8988T (cell line): ENCODE measurements around the gene ZBTB43.
"Not testable (repeated sequence)": the region's sequence is repeated elsewhere in the genome, so short reads cannot be mapped to it uniquely, and the experiment has no call there.

Source experiments
- DNase-seq: peaks from one replicate; pipeline ENCODE4 v3.0.0; 2011

Gene ZBTB43

DNA sequence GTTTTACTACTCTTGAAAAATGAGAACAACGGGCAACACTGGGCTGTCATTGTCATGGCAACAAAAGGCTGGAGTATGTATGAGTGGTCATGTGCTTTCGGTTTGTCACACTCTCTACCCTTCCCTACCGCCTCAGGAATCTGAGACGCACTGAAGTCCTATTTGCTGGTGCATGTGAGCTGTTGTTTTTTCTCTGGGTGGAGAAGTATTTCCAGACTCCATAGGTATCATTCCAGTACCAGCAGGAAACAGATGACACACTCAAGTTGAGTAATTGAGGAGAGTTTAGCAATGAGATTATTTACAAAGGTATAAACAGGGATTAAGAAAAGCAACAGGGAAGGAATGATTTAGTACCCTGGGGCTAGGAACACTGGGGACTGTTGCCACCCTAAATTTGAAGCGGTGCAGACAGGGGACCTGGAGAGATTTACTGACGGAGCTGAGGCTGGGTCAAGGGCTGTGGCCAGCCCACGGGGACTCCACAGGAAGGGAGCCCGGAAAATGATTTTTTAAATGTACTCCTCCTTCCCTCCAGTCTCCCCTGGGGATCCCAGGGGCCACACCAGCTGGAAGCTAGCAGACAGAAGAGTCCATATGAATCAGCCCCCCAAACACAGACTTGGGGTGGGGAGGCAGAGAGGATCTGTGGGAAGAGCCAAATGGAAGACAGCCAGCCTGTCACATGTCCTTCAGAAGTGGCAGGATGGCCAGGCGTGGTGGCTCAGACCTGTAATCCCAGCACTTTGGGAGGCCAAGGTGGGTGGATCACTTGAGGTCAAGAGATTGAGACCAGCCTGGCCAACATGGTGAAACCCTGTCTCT lies 13.2 kb upstream of the ZBTB43 start:
- DNase-seq, result no peak

DNA sequence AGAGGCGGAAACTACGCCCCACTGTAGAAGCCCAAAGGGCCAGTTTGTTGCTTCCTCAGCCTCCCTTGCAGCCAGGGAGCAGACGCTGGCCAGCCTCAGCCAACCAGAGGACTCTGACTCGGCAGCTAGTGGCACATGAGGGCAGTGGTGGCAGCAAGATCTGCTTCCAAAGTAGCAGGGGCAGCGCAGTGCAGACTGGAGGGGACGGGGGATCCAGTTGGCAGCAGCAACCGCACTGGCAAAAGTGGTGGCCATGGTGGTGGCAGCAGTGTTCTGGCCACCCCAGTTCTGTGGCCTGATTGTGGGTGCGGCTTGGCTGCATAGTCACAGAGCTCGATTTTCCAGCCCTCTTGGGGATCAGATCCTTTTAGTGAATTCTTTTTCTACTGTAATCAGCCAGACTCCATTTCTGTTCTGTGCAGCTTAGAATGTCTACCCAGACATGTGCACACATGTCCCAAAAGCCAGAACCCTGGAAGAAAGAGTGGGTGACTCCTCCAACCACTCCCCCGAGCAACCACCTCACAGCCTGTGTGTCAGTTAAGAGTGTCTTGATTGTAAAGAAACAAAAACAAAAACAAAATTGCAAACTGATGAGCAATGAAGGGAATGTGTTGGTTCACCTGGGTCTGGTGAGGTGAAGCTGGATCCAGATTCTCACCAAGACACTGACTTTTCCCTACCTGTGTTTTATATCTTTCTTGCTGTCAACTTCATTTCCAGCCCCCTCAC lies 11.0 kb upstream of the ZBTB43 start:
- no peak for DNase-seq

DNA sequence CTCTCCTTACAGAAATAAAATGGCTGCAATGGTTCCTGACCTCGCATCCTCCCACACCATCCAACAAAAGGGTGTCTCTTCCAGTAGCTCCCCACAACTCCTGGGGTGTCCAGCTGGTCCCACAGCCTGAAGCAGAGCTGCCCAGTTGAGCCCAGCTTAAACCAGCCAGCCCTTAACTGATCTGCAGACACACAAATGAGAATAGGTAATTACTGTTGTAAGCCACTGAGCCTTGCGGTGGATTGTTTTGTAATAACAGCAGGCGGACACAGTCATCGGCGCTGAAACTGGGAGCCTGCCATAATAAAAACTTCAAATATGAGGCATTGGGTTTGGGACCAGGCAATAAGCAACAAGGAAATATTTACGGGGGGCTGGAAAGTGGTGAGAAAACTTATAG lies 10.4 kb upstream of the ZBTB43 start:
- no peak for DNase-seq

DNA sequence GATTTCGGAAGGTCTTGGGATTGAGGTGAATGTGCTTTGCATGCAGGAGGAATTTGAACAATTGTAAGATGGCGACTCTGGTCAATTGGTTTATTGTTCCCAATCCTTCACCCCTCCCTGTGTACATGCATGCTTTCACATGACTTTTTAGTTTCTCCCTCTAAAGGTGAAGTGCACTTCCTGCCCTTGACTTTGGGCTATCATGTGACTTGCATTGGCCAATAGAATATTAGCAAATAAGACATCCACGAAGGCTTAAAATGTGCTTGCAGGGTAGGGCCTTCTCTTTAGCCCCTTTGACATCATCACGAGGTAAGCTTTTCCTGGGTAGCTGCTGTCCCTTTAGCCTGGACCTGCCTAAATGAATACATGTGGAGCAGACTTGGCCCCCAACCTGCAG lies 8.1 kb upstream of the ZBTB43 start:
- DNase-seq, result no peak

DNA sequence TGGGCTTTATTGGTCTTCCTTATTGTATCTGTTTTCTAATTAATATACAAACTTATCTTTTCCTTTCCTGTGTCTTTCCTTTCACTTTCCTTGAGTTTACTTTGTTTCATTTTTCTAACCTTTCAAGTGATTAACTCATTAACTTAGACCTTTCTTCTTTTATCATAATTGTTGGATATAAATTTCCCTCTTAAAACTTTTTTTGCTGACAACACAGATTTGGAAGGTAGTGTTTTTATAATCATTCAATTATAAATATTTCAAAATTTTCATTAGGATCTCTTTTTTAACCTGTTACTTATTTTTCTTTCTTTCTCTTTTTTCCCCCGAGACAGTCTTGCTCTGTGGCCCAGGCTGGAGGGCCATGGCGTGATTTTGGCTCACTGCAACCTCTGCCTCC lies 6.9 kb upstream of the ZBTB43 start:
- no peak for DNase-seq

DNA sequence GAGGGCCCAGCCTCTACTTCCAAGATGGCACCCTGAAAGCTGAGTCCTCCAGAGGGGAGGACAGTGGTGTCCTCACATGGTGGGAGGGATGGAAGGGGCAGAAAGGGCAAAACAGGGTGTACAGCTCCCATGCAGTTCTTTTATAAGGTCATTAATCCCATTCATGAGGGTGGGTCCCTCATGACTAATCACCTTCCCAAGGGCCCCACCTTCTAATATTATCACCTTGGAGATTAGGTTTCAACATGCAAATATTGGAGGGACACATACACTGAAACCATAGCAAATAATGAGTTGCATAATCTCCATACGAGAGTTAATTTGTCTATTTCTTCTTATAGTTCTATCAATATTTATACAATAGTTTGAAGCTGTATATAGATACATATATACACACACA lies 5.8 kb upstream of the ZBTB43 start:
- DNase-seq, result no peak

DNA sequence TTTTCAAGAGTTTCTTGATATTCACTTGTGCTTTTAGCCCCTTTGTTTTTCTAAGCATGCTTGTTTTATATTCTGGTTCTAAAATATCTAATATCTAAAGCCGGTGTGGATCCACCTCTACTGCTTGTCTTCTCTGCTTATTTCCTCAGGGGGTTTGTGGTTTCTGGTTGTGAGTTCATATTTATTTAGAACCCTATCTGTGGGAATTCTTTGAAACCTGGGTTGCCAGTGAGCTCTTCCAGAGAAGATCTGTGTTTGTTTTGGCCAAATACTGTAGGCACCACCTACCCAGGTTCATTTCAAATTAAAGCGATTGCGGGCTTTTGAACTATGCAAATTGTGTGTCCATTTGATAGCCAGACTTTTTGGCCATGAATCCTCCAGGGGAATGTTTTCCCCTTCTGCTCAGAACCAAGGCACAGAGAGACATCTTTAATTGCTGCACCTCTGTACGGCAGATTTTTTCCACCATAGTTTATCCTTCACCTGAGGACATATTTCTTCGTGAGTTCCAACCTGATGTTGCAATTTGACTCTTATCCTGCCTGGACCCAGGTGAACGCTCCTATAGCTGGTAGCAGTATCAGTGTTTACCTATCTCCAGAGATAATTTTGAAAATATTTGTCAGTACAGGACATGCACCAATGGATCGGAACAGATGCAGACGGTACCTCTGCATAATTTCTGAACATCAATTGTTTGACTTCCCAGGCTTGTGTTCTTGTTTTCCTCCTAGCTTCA lies 2.4 kb upstream of the ZBTB43 start:
- DNase-seq, result no peak

DNA sequence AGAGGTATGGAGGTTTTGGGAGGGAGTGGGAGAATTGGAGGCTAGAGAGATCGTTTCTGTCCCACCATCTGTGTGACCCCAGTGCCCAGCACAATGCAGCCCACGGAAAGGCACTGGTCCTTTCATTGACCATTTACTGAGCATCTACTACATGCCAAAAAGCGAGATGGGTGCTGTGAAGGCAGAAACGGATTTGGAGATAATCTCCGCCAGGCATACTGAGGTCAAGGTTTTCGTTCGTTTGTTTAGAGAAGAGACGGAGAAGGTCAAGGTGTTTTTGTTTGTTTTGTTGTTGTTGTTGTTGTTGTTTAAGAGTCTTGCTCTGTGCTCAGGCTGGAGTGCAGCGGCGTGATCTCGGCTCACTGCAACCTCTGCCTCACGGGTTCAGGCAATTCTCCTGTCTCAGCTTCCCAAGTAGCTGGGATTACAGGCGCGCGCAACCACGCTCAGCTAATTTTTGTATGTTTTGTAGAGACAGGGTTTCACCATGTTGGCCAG lies 593 bp upstream of the ZBTB43 start:
- DNase-seq, result no peak

DNA sequence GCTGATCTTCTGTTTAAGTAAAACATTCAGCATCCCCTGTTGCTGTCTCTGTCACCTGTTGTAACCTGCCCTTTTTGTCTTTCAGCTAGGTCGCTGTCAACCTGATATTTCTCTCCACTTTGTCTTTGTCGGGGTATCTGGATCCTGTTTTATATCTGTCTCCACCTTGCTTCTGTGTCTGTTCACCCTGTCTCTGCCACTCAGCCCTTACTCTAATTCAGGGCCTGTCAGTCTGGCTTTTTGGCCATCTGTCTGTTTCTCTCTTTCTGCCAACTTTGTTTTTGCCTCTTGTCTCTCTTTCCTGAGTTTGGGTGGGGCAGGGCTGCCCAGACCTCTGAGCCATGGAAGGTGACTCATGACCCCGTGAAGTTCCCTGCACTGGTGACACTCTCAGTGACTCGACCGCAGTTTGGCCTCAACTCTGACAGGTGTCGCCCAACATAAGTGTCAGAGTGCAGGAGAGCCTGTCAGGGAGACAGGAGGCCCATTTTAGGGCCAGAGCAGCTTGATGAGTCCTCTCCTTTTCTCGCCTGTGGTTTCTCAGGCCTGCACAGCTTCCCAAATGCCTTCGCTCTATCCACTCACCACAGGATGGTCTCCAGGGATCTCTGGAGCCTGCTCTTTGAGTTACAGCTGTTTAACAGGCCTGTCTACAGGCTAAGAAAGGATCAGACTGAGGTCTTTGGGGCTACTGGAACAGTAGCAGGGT lies 868 bp downstream of the ZBTB43 start:
- DNase-seq, result no peak

DNA sequence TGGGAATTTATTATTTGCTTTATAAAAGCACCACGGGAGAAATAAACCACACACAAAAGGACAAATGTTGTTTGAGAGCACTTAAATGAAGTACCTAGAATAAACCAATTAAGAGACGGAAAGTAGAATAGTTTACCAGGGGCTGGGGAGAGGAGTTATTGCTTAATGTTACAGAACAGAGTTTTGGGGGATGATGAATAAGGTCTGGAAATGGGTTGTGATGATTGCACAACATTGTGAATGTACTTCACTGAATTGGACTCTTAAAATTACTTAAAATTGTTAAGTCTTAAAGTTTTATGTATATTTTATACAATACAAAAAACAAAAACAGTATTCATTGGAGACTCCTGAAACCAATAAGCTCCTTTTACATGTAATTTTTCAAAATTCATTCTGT lies 1.5 kb downstream of the ZBTB43 start:
- DNase-seq, result no peak

DNA sequence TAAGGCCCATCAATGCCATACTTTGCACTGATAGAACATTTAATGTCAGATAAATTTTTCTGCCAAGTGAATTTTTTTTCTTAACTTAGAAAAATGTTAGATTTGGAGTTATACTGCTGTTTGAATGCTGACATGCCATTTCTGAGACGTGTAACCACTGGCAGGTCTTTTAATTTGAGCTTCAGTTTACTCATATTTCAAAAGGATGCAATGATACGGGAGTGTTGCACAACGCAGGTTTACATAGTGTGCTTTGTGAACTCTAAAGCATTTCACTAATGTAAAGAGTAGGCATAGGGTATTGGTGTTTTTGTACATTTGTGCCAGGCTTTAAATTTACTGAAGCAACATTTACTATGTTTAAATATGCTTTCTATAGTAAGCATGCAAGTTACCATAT lies 4.2 kb downstream of the ZBTB43 start:
- DNase-seq, result no peak

DNA sequence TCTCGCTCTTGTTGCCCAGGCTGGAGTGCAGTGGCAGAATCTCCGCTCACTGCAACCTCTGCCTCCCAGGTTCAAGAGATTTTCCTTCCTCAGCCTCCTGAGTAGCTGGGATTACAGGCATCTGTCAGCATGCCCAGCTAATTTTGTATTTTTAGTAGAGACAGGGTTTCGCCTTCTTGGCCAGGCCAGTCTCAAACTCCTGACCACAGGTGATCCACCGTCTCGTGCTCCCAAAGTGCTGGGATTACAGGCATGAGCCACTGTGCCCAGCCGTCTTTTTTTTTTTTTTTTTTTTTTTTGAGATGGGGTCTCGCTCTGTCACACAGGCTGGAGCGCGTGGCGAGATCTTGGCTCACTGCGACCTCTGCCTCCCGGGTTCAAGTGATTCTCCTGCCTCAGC lies 5.4 kb downstream of the ZBTB43 start:
- DNase-seq, result not testable (repeated sequence)

DNA sequence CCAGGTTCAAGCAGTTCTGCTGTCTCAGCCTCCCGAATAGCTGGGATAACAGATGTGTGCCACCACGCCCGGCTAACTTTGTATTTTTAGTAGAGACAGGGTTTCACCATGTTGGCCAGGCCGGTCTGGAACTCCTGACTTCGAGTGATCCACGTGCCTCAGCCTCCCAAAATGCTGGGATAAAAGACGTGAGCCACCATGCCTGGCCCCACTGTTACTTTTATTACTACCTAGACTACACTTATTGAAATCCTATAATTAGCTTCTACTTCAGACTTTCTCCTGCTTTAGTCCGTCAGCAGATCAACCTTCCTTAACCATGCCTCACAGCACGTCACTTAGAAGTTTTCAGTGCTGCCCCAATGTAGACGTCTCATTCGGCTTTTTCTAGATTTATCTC lies 8.2 kb downstream of the ZBTB43 start:
- no peak for DNase-seq

DNA sequence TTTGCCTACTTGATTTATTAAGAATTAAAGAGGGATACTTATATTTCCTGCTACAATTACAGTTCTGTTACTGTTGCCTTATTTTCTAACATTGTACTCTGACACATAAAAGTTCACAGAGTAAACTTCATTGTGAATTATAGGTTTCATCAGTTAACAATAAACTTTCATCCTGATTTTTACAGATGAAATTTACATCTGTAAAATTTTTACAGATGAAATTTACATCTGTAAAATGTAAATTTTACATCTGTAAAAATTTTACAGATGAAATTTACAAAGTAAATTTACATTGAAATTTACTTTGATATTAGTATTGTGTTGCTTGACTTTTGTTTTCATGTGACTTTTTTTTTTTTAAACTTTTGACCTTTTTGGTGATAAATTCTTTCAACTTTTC lies 9.3 kb downstream of the ZBTB43 start:
- no peak for DNase-seq

DNA sequence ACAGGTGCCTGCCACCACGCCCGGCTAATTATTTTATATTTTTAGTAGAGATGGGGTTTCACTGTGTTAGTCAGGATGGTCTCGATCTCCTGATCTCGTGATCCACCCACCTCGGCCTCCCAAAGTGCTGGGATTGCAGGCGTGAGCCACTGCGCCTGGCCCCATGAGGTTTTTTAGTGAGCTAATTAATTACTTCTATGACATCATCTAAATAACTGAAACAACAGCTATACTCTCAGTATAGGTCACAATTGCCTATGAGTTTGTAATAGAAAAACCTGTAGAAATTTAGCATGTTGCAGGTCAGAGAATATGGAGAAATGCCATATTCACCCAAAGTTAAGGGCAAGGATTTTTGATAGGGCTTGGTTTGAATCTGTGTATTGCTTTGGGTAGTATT lies 12.8 kb downstream of the ZBTB43 start:
- not testable (repeated sequence) for DNase-seq

DNA sequence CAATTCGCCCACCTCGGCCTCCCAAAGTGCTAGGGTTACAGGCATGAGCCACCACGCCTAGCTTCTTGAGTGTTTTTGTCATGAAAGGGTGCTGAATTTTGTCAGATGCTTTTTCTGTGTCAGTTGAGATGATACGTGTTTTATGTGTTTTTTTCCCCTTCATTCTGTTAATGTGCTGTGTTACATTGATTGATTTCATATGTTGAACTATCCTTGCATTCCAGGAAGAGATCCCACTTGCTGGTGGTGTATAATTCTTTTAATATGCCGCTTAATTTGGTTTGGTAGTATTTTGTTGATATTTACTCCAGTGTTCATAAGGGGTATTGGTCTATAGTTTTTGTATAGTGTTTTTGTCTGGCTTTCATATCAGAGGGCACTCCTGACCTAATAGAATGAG lies 13.6 kb downstream of the ZBTB43 start:
- no peak for DNase-seq

DNA sequence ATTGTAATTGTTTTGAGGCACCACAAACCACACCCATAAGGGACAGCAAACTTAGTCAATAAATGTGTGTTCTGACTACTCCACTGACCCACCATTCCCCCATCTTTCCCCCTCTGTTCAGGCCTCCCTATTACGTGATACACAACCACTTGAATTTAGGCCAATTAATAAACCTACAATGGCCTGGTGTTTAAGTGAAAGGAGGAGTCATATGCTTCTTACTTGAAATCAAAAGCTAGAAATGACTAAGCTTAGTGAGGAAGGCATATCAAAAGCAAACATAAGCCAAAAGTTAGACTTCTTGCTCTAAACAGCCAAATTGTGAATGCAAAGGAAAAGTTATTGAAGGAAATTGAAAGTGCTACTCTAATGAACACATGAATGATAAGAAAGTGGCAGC lies 14.6 kb downstream of the ZBTB43 start:
- no peak for DNase-seq

DNA sequence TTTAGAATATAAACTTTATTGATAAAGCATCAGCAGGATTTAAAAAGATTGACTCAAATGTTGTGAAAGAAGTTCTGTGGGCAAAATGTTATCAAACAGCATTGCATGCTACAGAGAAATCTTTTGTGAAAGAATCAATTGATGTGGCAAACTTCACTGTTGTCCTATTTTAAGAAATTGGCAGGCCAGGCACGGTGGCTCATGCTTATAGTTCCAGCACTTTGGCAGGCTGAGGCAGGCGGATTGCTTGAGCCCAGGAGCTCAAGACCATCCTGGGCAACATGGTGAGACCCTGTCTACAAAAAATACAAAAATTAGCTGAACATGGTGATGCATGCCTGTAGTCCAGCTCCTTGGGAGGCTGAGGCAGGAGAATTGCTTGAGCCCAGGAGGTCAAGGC lies 17.4 kb downstream of the ZBTB43 start:
- DNase-seq, result no peak

DNA sequence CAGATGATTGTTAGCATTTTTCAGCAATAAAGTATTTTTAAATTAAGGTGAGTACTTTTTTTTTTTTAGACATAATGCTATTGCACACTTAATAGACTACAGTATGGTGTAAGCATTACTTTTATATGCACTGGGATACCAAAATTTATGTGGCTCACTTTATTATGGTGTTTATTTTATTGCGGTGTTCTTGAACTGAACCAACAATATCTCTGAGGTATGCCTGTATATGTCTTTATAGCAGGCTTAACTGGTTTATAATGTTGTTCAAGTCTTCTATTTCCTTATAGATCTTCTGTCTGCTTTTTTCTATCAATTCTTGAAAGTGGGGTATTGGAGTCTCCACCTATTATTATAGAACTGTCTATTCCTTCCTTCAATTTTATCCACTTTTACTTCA lies 18.0 kb downstream of the ZBTB43 start:
- no peak for DNase-seq

DNA sequence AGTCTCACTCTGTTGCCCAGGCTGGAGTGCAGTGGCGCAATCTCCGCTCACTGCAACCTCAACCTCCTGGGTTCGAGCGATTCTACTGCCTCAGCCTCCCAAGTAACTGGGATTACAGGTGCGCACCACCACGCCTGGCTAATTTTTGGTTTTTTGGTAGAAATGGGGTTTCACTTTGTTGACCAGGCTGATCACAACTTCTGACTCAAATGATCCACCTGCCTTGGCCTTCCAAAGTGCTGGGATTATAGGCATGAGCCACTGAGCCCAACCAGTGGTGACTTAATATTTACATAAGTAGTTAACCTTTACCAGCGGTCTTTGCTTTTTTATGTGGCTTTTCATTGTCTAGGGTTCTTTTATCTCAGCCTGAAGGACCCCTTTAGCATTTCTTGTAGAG lies 19.2 kb downstream of the ZBTB43 start:
- not testable (repeated sequence) for DNase-seq

DNA sequence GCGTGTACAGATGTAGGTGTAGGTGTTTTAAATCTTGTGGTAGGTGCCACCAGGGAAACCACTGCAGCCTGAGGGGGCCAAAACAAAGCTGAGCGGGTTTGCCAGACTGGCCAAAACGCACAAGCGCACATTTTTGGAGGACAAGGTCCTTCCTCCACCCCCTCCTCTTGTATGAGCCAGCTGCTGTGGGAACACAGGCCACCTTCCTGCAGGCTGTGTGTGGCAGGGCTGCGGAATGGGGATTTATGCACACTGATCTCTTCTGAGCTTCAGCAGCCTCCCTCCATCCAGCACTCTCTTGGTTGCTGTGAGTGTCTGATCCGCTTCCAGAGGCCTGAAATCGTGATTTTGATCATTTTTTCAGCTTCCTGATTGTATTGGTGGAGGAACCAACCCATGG lies 22.4 kb downstream of the ZBTB43 start:
- DNase-seq, result no peak

DNA sequence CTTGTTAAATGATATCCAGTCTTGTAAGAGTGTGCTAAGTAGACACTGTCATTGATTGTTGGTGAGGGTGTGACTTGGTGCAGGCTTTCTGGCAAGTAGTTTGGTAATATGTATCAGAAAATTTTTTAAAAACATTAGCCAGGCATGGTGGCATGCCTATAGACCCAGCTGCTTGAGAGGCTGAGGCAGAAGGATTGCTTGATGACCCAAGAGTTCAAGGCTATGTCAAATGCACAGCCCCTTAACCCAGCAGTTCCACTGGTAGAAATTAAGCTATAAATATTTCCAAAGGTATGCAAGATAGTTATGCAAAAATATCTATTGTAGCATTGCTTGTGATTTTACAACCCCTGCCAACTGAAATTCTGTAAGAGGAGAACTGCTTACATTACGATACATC lies 24.2 kb downstream of the ZBTB43 start:
- DNase-seq, result no peak

DNA sequence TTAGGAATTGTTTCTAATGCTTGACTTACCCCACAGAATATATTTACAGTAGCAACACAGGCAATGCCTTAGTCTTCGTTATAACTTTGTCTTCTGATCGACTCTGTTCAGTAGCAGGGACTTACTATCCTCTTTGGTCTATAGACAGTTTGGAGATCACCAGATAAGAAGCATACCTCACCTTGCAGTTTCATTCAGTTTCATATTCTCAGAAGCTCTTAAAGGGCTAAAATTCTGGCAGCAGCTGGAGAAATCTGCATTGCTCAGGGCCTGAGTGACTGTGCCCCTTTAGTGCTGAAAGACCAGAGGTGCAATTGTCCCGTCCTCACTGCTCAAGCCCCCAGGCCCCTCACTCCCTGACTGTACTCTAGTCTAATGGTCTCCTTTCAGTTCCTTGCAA lies 26.0 kb downstream of the ZBTB43 start:
- no peak for DNase-seq
